GM19240 (cell line): ENCODE results near the gene SUPT20HL1.
"Not testable (repeated sequence)": the region's sequence is repeated elsewhere in the genome, so short reads cannot be mapped to it uniquely, and the experiment has no call there.

Experiments
- DNase-seq: peaks from one replicate; pipeline ENCODE4 v3.0.0; 2011; ENCODE audit warnings: low spot score; ENCODE audit not compliant: insufficient read length

SUPT20HL1 gene

DNA sequence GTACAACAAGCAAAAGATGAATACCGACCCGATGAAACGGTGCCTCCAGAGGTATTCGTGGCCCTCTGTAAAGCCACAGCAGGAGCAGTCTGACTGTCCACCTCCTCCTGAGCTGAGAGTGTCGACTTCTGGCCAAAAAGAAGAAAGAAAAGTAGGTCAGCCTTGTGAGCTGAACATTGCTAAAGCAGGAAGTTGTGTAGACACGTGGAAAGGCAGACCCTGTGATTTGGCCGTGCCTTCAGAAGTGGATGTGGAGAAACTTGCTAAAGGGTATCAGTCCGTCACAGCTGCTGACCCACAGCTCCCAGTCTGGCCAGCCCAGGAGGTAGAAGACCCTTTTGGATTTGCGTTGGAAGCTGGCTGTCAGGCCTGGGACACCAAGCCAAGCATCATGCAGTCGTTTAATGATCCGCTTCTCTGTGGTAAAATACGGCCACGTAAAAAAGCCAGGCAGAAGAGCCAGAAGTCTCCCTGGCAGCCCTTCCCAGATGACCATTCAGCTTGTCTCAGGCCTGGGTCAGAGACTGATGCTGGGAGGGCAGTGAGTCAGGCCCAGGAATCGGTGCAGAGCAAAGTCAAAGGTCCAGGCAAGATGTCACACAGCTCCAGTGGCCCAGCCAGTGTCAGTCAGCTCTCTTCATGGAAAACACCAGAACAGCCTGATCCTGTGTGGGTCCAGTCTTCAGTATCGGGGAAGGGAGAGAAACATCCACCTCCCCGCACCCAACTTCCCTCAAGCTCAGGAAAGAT lies 3.2 kb downstream of the SUPT20HL1 start:
- DNase-seq = not testable (repeated sequence)

GRCh38 chrX:24364326-24364725 lies 3.9 kb downstream of the SUPT20HL1 start:
- no peak for DNase-seq

DNA sequence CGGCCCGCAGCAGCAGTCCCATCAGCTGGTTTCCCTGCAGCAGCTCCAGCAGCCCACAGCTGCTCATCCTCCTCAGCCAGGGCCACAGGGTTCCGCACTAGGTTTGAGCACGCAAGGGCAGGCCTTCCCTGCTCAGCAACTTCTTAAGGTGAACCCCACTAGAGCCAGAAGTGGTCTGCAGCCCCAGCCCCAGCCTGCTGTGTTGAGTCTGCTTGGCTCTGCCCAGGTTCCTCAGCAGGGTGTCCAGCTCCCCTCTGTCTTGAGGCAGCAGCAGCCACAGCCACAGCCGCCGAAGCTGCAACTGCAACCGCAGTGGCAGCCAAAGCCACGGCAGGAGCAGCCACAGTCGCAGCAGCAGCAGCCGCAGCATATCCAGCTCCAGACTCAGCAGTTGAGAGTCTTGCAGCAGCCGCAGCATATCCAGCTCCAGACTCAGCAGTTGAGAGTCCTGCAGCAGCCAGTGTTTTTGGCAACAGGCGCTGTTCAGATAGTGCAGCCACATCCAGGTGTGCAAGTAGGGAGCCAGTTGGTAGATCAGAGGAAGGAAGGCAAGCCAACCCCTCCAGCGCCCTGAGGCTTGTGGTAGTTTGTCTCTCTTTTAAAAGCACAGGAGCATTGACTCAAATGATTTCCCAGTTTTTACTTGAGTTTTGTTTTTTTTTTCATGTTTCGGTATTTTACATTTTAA lies 4.6 kb downstream of the SUPT20HL1 start:
- DNase-seq = no peak

- DNase-seq = not testable (repeated sequence)
Measured at GRCh38 chrX:24366762-24367400, 6.4 kb downstream of the SUPT20HL1 start.

GRCh38 chrX:24369816-24370215 lies 9.4 kb downstream of the SUPT20HL1 start:
- no peak for DNase-seq

GRCh38 chrX:24371391-24371972 lies 11.0 kb downstream of the SUPT20HL1 start:
- DNase-seq = peak; percentile 33

DNA sequence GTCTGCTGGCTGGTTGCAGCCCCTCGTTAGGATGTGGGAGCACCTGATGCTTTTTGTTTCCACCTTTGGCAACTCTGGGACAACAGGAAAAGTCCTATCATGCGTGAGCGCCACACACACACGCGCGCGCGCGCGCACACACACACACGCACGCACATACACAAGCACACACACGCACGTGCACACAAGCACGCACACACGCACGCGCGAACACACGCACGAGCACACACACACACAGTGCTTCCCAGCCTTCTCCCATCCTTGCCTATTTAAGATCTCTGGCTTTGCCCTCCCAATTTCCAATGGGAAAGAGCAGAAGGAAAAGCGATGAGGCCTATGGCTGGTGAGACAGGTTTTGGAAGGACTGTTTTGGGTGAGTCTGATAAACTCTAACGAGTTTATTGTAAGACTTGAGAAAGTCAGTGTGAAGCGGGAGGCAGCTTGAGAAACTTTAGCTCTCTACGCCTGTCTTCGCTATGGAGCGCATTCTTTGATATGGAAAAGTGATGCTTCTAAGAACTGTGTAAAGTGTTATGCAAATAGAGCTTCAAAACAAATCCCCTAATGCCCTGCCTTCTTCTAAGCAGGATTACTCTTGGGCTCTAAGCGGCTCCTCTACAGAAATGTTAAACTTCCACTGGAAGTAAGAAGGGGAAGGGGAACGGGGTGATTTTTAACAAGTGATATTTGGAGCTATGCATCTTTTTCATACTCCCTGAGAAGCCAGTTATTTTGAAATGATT lies 11.8 kb downstream of the SUPT20HL1 start:
- no peak for DNase-seq

DNA sequence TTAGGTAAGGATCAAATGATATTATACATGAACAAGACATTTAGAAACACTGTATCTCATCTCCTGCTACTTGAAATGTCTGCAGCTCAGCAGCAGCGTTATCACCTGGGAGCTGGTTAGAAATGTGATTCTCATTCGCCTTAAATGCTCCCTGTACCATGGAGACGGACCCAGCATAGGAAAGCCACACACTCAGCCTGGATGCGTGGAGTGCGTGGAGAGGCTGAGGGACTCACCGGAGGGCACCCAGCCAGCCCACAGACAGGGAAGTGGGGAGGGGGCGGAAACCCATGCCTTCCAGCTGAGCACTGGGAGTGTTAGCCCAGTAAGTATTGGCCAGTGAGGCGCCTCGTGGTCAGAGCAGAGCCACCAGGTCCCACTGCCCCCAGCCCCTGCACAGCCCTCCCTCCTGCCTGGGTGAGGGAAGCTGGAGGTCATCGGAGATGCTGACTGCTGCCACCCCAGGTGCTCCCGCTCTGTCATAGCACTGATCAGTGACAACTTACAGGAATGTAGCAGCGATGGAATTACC lies 15.2 kb downstream of the SUPT20HL1 start:
- DNase-seq = no peak

- DNase-seq = no peak
Measured at GRCh38 chrX:24376403-24376802, 16.0 kb downstream of the SUPT20HL1 start.

DNA sequence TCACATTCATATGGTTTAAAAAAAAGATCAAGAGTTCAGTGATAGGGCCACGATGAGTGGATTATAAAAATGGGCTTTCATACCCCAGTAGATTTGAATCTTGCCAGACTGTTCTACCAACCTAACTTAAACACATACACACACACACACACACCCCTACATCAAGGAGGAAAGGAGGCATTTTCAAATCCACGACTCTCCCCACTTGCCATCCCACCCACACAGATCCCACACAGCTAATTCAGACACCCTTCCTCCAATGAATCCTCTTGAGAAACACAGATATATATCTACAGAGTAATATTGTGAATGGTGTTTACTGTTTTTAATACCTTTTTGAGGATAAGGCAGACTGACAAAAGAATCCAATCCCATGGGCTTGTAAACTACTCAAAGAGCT lies 16.8 kb downstream of the SUPT20HL1 start:
- DNase-seq = no peak

GRCh38 chrX:24377911-24378468 lies 17.6 kb downstream of the SUPT20HL1 start:
- no peak for DNase-seq

GRCh38 chrX:24378706-24379105 lies 18.3 kb downstream of the SUPT20HL1 start:
- no peak for DNase-seq

DNA sequence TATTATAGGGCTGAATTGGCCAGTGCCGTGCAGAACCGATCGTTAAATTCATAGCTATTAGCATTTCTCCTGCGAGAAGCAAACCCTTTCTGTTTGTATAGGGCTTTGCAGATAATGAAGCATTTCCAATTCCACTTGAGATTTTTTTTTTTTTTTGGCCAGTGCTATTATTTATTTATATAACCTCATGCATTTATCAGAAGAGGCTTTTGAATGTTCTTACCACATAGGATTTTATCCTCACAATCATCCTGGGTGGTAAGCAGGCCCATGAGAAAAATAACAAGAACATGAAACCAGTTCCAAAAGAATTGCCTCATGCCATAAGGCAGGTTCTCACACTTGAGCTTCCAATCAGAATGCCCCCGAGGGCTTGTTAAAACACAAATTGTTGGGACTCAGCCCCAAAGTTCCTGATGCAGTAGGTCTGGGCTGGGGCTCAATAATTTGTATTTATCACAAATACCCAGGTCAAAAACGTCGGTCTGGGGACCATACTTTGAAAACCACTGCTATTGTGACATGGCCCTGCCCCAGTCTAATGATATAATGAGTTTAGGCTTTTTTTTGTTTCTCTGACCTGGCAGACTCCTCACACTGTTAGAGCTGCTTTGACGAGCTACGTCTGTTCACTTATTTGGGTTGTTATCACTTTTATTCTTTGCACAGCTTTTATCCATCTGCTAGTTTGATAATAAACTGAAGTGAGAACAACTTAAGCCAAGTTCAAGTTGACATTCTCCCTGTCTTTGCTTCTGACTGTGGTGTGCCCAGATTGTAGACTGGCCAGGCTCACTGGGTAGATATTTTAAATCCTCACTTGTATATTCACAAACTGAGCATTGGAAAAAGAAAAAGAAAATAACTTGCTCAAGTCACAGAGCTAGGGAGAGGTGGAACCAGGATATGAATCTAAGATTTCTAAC lies 20.1 kb downstream of the SUPT20HL1 start:
- DNase-seq = no peak

- not testable (repeated sequence) for DNase-seq
Measured at GRCh38 chrX:24382315-24382714, 21.9 kb downstream of the SUPT20HL1 start.

GRCh38 chrX:24387724-24388123 lies 27.3 kb downstream of the SUPT20HL1 start:
- DNase-seq = no peak

DNA sequence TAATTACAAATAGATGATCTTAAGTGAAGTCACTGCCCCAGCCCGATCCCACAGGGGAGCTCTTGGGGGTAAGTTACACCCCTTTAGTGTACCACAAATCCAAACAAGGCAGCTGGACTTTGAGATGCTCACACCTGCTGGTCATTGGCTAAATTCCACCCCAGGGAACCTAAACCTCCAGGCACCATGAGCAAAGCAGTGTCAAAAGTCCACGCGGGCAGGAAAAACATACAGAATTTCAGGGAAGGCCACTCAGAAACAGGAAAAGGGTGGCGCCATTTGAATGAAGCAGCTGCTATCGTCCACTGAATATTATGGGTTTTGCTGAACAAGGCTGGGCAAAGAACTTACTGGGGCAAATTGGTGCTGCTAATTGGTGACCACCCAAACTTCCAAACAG lies 30.9 kb downstream of the SUPT20HL1 start:
- no peak for DNase-seq

DNA sequence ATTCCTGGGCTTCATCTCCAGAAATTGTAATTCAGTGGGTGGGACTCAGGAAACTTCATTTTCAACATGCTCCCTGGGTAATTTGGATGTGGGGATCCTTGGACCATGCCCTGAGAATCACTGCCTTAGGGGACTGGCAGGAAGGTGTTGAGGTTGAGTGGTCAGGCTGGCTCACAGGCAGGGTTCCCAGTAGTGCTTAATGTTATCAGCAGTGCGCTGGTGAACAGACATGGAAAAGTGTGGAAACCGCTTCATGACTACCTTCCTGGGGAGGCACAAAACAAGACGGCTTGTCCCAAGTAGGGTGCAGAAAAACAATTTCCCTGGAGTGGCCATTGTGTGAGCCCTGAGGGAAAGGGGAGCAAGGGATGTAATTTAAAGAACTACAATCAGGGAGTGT lies 31.4 kb downstream of the SUPT20HL1 start:
- DNase-seq = no peak

- DNase-seq = no peak
Measured at GRCh38 chrX:24392709-24393108, 32.3 kb downstream of the SUPT20HL1 start.

DNA sequence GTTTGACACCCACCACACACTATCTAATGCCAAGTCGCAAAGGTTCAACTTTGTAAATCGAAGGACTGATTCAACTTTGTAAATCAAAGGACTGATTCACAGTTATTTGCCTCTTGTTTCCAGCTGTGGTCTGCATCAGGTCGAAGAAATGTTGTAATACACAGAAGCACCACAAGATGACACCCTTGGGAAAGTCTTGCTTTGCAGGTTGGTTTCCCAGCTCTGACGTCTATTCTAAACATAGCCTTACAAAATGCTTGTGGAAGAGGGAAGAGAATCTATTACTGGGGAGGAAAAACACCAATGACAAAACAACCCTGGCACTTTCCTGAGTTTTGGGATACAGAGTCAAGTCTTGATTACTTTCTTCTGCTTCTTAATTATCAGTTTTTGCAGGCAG lies 35.3 kb downstream of the SUPT20HL1 start:
- DNase-seq = peak; percentile 43
